NOMO-1 treated with dmso at 0.1 percent for 144 hours (cell line): Measurements from ENCODE around the gene CLDN7.

Experiments used
- DNase-seq: peaks from one replicate; lab custom pipeline; 2025; ENCODE audit not compliant: unreplicated experiment; lab: John Stamatoyannopoulos, UW

CLDN7 gene, protein sequence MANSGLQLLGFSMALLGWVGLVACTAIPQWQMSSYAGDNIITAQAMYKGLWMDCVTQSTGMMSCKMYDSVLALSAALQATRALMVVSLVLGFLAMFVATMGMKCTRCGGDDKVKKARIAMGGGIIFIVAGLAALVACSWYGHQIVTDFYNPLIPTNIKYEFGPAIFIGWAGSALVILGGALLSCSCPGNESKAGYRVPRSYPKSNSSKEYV

DNA sequence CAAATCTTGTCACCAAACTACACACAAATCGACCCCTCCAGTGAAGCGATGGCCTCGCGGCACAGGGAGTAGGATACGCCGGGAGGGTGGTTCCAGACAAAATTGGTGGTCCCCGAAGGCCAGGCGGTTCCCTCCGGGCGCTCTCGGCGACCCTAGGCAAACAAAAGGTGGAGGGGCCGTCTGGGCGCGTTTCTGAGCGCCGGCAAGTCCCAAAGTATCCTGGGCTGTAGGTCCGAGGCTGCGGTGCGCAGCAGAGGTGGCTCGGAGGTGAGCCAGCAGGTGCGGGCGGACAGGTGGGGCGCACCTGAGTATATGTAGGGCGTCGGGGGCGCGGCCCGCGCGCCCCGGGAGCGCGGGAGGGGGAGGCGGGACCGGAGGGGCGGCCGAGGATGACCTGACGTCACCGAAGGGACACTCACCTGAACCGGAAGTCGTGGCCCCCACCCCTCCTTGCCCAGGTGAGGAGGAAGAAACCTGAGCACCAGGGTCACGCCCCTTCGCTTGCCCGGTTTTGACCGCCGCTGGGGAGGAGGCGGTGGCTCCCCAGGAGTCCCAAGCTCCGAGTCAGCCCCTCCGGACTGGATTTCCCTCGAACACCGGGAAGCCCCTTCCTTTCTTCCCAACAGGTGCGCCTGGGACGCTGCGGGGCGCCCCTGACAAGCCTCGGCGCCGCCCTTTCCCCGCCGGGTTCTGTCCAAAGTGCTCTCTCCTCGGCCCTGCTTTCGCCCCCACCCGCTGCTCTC lies at the start of gene CLDN7:
TSS of gene CLDN7 (minus strand) at position 287 of the 743 bp plus-strand sequence. CDS start 435 bp downstream, outside the sequence.
- no peak for DNase-seq

DNA sequence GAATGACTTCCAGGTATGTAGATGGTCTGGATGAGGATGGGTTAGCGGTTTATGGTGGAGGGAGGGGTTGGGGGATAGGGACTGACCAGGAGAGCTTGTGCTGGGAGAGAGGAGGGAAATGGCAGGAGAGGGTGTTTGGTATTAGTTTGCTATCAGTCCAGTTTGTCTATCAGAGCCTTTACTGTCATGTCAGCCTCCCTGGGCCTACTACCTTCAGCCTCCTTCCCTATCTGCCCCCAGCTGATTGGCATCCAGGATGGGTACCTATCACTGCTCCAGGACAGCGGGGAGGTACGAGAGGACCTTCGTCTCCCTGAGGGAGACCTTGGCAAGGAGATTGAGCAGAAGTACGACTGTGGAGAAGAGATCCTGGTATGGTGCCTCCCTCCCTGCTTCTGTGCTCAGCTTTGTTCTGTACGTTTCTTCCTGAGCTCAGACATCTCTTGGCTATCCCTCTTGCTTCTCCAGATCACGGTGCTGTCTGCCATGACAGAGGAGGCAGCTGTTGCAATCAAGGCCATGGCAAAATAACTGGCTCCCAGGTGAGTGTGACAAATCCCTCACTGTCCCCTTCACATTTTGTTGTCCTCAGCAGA lies 48.9 kb upstream of the CLDN7 start:
- no peak for DNase-seq

DNA sequence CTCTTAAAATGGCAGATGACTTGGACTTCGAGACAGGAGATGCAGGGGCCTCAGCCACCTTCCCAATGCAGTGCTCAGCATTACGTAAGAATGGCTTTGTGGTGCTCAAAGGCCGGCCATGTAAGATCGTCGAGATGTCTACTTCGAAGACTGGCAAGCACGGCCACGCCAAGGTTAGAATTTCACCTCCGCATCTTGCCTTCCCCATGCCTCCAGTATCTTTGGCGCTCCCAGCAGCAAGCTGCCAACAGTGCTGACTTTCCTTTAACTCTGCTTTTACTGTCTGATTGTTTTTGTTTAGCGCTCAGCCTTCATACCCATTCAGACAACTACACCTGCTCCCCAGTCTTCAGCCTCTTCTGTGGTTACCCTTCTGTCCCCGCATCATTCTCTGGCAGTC lies 47.4 kb upstream of the CLDN7 start:
- no peak for DNase-seq

DNA sequence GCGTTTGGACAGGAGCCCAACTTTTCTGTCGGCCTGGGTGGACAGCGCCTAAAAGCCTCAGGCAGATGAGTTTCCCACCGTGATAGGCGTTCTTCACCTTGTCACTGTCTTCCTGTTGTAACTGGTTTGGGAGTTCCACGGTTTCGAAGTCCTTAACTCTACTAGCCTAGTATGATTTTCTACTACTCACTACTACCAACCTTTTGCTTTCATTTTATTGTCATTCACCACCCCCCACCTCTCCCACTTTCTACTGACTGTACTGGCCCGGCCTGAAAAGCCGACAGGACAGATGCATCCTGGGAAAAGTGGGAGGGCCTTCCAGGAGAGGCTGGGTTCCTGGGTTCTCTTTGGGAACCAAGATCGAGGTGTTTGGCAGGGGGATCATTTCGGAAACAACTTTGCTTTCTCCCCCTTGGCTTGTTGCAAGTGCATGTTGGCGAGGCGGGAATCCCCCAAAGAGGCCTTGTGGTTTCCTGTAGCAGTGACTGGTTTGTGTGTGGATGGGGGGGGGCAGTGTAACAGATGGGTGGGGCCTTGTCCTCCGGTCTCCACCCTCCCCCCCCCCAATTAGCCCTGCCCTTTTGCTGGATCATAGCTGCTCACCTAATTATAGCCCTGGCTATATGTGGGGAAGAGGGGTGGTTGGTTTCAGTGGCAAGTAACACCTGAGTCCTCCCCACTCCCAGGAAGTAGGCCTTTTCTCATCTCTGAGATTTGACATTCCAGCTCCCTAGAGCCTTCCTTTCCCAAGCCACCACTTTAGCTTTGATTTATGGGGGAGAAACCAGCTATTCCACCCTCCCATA lies 46.6 kb upstream of the CLDN7 start:
- DNase-seq: peak; percentile 77

DNA sequence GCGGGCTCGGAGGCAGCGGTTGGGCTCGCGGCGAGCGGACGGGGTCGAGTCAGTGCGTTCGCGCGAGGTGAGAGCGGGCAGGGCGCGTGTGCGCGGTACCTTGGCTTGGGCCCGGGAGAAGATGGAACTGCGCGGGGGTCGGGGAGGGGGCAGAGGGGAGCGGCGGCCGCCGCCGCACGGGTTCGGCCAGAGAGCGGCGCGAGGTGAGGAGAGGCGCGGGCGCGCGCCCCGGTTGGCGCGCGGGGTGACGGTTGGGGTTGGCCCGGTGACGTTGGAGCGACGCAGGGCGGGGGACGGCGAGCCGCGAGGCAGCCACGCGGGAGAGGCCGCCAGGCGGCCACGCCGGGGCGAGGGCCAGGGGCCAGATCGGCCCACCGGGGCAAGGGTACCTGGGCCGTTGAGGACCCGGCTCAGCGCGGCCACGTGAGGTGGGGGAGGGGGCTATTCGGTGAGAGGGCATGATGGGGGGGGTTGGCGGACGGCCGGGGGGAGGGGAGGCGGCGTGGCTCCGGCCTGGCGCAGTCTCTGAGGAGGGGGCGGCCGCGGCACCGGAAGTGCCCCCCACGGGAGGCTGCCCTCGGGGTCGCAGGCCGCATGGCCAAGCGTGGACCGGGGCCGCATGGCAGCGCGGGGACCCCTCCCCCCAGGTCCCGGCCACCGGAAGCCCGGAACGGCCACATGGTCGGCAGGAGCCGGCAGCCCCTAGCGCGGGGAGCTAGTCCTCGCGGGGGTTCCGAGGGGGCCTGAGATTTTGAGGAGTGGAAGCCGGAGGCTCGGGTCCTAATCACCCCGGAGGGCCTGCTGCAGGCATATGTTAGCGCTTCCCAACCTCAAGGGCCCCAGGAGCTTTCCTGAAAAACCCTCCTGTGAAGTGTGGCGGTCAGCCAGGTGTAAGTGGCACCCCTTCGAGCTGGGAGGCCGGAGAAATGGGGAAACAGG lies 45.7 kb upstream of the CLDN7 start:
- peak; percentile 35 for DNase-seq

DNA sequence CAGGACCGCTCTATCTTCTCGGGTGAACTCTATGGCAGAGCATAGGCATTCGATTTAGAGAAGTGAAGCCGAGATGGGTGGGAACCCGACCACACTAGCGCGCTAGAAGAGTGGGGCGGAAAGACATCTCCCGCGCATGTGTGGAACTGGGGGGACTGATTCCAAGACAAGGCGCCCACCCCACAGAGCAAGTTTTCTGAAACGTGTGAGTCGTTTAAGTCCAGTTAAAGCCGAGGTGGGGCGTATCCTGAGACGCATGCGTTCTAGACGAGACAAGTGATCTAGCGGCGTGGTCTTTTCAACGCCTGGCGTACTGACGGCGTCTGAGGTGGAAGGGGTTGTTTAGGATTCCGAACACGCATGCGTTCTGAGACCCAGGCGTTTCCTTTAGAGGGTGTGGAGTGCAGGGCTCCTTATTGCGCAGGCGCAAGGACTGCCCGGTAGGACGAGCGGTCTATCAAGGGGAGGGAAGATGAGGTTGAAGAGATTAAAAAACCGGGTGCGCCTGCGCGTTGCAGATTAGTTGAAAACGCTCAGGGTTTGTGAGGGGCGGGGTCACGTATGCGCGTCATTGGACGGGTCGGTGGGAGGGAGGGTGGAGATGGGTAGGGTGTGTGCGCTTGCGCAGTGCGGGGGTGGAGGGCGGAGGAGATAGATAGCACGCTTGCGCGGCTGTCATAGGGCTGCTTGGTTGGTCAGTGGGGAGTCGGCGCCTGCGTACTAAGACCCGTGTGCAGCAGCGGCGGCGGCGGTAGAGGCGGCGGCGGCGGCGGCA lies 44.8 kb upstream of the CLDN7 start, which contains the start of gene EIF5A:
TSS of gene EIF5A (plus strand) at position 718 of the 775 bp plus-strand sequence. CDS start 2,008 bp downstream, outside the sequence.
- peak; percentile 99 for DNase-seq

DNA sequence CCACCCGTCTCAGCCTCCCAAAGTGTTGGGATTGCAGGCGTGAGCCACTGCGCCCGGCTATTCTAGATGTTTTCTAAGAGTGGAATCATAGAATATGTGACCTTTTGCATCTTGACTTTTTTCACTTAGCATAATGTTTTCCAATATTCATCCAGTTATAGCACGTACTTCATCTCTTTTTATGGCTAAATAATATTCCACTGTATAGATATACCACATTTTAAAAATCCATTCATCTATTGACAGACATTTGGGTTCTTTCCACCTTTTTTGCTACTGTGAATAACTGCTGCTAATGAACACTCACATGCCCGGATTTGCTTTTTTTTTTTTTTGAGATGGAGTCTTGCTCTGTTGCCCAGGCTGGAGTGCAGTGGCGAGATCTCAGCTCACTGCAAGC lies 41.9 kb upstream of the CLDN7 start:
- DNase-seq: no peak

DNA sequence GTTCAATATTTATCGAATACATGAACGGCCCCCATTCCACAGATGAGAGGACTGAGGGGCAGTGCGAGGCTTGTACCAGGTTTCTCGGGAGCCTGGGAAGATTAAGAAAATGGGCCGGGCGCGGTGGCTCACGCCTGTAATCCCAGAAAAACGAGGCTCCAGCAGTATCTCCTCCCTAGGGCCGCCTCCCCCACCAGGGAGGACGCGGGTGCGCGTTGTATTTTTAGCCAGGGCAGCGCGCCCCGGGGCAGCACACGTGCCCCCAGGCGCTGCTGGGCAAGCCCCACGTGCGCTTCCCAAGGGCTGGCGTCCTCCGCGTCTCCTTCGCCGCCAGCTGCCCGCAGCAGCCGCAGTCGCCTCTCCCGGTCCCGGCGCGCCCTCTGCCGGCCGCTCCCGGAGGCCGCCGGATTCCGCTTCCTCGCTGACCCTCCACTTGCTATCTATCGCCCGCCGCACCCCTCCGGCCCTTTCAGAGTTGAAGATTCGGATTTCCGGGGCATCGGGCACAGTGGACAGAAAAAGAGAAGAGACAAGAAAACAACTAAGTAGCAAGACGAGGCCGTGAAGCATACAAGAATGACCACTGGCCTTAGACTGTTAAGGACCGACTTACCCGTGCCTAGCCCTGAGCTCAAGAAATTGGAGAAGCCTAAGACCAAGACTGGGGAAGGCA lies 34.0 kb upstream of the CLDN7 start:
- peak; percentile 78 for DNase-seq

DNA sequence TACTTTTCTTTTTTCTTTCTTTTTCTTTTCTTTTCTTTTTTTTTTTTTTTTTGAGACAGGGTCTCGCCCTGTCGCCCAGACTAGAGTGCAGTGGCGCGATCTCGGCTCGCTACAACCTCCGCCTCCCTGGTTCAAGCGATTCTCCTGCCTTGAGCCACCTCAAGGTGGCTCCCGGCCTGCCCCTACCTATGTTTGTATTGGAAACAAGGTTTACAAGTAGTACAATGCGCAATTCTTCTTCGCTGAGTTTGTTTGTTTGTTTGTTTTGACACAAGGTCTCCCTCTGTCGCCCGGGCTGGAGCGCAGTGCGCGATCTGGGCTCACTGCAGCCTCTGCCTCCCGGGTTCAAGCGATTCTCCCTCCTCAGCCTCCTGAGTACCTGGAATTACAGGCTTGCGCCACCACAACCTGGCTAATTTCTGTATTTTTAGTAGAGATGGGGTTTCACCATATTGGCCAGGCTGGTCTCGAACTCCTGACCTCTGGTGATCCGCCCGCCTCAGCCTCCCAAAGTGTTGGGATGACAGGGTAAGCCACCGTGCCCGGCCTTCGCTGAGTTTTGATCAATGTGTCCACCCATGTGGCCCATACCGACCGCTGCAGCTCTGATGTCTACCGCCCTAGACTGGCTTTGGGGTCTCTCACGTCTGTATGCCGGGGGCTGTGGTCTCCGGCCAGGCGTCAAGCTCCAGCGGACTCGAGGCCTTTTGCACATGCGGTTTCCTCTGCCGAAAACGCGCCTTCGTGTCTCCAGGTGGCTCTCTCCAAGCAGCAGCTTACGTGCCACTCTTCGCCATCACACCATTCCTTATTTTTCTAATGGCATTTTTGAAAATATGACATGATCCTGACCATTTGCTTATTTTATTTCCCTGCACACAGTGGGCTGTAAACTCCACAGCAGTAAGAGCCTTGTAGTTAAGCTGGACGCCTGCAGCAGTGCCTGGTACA lies 33.2 kb upstream of the CLDN7 start:
- DNase-seq: no peak

DNA sequence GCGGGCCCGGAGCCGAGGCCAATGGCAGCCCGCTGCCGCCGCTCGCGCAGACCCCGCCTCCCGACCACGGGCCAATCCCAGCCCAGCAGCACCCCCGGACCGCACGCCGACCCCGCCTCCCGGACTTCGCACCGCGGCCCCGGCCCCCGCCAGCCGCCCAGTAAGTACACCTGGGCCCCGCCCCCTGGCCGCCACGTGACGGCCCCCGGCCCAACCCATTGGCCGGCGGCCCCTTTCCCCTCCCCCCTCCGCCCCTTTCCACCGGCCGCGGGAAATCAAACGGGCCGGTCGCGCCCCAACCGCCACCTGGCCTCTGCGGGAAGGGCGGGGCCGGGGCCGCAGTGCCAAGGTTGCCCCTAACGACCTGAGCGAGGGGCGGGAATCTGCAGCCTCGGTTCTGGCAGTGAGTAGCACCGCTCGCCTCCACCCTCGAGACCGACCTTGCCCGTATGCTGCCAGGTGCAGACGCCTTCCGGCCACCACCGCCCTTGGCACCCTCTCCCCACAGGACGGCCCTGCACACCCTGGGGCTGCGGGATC lies 32.4 kb upstream of the CLDN7 start, which contains the start of gene YBX2:
TSS of gene YBX2 (minus strand) at position 26 of the 540 bp plus-strand sequence. CDS start 139 bp downstream, outside the sequence.
- DNase-seq: peak; percentile 58

DNA sequence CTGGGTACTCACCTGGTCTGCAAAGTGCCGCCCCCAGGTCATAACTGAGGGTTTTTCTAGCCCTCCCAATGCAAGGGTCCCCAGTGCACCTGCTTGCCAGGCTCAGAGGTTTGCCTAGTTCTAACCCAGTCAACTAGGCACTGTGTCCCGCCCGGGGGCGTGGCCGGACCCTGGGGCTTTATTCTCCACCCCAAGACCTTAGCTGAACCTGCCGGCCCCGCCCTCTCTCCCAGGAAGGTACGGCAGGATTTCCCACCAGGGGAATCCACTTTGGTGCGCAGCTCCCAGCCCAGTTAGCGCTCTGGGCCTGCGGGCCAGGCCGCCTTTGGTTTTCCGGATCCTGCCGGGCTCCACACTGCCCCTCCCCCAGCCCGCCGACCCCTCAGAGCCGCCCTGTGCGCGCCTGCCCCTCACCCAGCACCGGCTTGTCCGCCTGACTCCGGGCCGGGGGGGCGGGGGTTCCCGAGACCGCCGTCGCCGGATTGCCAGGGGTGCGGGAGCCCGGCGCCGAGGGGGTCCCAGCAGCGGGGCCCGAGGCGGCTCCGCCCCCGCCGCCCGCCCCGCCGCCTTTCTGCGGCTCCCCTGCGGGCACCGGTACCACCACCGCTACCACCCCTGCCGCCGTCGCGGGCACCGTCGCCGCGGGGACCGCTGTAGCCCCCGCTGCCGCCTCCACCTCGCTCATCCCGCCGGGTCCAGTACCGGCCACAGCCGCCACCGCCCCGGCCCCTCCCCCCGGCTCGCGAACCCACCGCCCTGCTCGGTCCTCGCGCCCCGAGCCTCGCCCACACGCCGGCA lies 31.7 kb upstream of the CLDN7 start:
- no peak for DNase-seq

DNA sequence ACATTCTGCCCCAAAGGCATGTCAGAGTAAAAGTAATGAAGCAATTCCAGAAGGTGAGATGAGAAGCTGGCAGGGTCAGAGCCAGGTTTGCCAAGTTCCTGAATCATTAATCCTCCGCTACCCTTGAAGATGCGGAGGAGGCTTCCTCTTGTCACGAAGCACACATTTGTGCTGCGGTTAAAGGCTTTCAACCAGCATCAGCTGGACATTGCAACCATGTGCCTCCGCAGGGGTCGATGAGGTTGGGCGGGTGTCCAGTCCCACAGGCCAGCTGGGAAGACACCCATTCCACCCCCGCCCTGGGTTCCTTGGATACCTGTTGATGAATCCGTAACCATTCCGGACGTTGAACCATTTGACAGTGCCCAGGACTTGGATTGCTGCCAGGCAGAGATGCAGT lies 30.9 kb upstream of the CLDN7 start:
- no peak for DNase-seq

DNA sequence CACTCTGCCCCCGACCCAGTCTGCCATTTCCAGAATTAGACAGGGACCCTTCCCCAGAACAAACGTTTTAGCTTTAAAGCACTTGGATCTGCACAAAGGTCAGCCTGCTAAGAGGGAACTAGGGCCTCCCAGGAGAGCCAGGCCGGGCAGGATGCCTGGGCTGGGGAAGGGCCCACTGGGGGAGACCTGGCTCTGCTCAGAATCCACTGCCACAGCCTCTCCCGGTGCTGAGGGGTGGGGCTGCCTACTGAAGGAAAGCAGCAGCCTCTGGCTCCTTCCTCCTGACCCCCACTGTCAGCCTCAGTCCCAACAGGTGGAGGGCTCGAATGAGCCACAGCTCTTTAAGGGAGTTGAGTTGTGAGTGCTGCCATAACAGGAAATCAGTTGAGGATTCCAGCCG lies 30.5 kb upstream of the CLDN7 start:
- DNase-seq: no peak

DNA sequence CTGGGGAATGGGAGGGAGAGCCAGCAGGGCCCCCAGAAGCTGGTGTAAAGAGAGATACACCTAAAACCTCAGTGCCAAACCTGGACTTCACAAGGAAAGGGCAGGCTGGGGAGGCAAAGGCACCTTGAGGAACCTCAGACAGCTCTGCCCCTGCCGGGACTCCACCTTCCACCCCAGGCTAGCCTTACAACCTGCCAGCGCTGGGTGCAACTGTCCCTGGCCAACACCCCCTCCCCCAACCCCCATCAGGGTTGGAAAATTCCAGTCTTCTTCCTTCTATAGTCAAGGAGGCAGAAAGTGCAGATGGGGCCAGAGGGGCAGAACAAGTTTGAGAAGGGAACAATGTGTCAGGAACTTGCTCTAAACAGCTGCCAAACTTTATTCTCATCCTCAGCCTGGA lies 29.9 kb upstream of the CLDN7 start:
- DNase-seq: no peak

DNA sequence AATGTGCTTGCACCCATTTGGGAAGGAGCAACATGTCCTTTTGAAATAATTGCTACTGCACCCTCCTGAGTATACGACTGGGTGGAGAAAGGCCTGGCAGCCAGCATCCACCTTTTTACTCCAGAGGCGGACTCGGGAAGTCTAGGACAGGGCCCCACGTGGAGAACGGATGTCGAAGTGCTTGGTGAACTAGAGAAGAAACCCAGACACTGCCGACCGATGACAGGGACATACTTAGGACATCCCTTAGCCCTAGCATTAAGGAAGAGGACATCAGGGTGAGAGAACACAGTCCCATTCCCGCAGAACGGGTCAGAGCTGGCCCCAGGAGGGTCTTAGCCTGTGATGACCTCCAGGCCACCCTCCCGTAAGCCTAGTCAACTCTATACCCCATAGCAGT lies 28.4 kb upstream of the CLDN7 start:
- DNase-seq: no peak

DNA sequence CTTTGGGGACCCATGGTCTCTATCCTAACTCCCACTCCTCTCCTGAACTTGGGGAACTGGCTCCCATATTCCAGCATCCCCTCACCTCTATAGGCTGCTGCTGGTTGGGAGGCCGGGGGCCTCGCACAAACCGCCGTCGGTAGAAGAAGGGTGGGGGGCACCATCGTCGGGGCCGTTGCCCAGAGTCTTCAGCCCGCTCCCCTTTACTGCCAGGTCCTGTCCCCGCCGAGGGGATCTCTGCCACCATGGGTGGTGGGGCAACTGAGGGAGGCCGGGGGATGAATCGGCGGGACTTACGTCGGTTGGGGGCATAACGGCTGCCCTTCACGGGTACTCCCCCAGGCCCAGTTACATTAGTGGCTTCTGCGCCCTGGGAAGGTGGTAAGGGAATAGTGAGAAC lies 27.9 kb upstream of the CLDN7 start:
- DNase-seq: no peak
